ENCODE results near the gene ERO1B.
"Not testable (repeated sequence)": the region's sequence is repeated elsewhere in the genome, so short reads cannot be mapped to it uniquely, and the experiment has no call there.

Gene ERO1B

DNA sequence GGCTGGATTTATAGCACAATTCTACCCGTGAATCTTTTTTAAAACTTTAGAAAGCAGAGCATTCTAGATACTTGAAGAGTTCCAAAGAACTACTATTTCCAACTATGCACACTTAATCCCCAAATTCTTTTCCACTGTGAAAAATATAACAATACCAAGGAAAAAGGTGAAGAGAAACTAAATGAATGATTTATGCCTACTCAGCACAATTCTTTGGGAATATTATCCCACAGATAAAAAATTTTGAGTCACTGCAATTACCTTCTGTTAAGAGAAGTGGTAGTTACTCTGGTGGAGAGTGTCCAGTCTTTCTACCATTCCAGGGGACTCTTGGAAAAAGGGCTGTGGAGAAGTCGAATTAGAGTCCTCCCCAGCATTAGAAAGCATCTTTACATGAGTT lies 39.2 kb downstream of the ERO1B start:
- no peak for DNase-seq

DNA sequence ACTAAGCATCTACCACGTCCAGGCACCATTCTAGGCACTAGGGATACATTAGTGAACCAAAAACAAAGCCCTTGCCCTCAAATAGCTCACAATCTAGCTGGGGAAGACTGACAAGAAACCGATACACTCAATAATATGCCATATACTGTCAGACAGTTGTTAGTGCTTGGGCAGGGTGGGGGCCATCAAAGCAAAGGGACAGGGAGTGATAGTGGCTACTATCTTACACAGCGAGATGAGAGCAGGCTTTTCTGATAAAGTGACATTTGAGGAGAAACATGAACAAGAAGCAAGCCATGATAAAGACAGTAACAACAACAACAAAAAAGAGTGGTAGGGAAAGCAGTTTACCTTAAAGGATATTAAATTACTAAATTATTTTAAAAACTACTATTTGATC lies 41.1 kb downstream of the ERO1B start:
- no peak for DNase-seq

DNA sequence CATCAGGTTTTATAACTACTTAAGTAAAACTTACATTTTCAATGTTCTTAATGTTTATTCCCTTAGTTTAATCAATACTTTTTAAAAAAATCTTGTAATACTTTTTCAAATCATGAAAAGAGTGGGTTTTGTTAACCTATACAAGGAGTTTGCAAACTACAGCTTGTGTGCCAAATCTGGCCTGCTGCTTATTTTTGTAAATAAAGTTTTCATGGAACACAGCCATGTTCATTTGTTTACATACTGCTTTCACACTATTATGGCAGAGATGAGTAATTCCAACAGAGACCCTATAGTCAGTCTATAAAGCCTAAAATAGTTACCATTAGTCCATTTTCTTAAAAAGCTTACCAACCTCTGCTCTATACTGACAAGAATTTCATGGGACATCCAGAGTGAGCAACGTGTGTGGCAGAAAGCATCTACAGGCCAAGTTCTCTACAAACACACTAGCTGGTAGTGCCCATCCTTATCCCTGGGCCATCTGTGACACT lies 42.6 kb downstream of the ERO1B start:
- no peak for DNase-seq

DNA sequence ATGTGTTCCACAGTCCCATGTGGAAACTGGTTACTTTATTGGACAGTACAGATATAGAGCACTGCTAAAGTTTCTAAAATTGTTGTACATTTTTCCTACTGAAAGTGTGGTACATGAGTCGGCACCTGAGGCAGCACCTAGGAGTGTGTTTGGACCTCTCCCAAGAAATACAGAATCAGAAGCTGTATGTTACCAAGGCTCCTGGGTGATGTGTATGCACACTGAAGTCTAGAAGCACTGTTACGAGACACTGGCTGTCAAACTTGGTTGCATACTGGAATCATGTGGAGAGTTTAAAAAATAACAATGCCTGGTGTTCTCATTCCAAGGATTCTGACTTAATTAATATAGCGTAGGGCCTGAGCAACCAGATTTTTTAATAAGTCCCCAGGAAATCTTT lies 46.6 kb downstream of the ERO1B start:
- no peak for DNase-seq

DNA sequence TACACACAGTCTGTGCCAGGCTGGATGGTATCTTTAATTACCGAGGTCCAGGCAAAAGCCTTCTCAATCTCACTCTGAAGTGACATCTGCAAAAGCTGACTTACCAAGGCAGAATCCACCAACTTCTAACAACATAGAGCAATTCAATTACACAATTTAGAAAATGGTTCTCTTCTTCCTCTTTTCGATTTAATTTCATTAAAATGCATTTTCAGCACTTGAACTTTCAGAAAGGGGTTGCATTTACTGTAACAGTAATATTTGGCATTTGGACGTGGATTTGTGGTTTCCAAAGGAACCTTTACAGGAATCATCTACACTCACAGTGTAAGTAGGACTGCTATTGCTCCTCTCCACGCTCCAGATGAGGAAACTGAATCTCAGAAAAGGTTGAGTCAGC lies 53.3 kb downstream of the ERO1B start:
- DNase-seq: no peak

DNA sequence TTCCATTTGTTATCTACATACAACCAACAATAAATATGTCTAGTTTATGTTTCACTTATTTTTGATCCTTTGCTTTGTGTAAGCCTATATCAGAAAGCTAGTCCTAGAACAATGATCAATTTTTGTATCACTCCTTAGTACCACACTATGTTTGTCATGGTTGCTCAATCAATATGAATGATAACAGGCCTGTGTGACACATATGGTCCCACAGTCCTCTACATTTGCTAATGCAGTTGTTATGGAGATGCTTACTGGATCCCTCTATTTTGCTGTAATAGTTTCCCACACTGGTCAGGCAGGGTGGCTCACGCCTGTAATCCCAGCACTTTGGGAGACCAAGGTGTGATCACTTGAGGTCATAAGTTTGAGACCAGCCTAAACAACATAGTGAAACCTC lies 59.1 kb downstream of the ERO1B start:
- DNase-seq: no peak

DNA sequence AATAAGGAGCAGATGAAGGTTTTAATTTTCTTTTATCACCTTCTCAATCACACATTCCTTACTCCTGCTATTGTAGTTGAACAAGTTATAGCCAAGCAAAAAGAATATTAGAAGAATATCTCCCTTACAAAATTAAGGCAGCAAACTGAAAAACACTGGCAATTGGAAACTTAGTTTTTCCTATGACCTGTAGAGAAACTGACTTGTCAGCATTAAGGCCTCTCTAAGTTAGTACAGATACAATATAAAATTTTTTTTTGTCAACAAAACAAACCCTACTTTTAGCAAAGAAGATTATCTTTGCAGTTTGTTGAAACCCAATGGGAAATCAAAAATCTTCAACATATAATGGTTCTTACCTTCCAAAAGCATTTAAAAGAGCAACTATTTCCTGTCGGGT lies 61.3 kb downstream of the ERO1B start:
- no peak for DNase-seq

DNA sequence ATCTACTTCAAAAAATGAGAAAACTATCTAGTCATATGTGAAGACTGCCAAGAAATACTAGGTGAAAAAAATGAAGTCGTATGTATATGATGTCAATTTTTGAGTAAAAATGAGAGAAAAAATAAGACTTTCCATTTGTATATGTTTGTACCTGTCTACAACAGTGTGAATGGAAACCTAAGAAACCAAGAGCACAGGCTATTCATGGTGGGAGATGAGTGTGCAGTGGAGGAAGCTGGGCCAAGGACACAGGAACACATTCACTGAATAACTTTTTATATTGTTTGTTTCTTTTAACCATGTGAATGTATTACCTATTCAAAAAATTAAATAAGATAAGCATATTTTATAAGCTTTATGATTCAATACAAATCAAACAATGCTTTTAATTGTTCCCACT lies 67.0 kb downstream of the ERO1B start:
- no peak for DNase-seq

DNA sequence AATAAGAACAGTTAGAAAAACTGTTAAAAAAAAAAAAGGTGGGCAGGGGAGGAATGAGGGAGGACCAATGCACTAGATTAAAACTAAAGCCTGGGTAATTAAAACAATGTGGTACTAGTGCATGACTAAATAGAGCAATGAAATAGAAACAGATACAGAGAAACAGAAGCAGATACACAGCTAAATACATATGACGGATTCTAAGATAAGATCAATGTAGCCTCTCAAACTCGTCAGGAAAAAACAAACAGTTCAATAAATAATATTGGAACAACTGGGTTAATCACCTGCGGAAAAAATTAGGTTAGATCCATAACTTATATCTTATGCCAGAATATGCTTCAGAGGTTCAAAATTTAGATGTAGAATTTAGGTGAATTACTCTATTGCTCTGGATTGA lies 68.2 kb downstream of the ERO1B start:
- no peak for DNase-seq

DNA sequence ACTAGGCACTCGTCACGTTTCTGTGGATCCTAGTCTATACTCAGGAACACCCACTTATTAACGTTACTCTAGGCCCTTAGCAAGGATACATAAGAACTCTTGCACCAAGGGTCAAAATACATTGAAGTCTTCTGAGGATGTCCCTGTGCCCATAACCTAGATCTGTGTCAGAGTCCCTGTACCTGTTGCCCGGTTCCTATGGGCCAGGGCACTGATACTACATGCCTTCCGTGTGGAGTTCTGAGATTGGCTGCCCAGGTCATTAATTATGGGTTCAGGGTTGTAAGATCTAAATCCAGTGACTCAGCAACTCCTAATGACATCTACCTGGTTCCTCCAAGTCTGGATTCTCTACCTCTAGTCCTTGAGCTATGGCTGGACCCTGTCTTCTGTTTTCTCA lies 69.9 kb downstream of the ERO1B start:
- DNase-seq: no peak

DNA sequence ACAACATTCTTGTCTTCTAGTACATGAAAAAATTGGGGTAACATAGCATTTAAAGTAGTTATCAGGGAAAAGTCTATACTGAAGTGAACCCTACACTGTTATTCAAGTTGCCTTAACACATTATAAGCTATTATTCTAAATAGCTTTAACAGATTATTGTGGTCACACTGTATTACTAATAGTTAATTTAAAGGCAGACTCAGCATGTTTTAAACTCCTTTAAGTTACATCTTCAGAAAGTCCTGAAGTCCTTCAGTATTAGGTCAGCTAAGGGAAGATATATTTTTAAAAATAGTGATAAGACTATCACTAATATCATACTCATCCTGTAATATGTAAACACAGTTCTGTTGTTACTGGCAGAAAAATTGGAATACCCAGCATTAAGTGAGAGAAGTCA lies 72.0 kb downstream of the ERO1B start:
- no peak for DNase-seq

DNA sequence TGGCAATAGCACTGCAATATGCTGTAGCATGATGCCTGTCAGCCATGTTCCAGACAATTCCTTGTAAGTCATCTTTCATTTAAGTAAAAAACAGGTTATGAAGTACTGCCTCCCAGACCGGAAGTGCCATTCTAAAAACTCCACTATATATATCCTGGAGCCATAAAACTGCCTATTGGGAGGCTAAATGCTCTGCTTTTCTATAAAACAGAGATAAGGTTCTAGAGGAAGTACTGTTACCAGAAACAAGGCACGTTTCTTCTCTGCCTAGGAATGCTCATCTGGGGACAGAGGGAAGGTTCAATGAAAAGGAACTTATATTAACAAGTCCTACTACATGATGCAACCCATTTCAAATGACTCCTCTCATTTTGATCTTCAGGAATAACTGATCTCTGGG lies 72.6 kb downstream of the ERO1B start:
- no peak for DNase-seq

DNA sequence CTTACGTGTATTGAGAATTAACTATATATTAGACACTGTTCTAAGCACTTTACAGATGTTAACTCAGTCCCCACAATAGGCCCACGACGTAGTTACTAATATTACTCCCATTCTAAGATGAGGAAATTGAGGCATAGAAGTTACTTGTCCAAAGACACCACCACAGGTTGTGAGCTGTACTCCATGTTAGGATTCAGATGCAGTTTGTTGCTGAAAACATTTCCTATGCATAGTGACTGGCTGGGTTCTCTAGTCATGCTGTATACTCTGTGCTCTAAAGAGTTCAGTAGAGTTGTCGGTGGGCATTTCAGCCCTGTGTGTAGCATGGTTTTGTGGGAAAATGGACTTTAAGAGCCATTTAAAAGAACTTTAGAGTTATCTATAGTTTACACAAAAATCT lies 74.2 kb downstream of the ERO1B start:
- no peak for DNase-seq

DNA sequence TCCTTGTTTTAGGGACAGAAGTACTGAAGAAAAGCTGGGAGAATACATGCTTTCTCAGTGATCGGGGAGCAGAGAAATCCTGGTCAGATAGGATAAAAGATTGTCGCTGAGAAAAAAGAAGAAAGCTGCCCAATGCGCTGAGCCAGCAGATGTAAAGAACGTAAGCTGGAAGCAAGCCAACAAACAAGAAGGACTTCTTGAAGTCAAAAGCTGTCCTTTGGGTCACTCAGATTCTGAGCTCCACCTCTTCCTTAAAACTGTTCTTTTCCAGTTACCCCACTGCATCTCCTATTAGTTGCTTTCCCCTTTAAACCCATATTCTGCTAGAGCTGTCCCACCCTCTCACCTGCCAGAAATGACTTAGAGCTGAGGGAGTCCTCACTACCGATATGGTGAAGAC lies 74.6 kb downstream of the ERO1B start:
- DNase-seq: no peak

DNA sequence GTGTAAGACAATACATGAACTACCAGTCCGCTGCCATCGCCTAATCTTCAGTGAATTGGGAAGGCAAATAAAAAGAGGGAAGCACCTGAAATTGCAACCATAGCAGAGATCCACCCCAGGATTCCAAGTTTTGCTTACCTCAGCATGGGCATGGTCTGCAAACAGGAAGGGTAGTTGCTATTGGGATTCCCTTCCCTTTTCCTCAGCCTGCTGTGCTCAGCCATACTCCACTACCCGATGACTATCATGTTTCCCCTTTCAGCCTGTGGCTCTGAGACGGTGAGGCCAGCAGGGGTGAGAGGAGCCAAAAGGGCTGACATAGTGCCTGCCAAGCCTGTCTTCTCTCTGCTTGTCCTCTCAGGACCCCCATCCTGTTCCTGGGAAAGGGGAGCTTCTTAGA lies 75.2 kb downstream of the ERO1B start:
- peak; percentile 34 for DNase-seq

DNA sequence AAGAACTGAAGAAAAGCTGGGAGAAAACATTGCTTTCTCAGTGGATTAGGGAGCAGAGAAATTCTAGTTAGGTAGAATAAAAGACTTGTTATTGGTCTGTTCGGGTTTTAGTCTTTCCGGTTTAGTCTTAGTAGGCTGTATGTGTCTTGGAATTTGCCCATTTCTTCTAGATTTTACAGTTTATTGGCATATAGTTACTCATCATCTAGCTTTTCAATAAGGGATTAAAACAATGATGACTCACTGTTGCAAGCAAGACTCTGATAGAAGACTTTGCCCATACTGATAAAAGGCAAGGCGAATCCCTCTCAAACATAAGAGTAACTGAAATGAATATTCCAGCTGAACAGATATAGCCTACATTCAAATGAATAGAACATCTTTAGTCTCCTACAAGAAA lies 77.1 kb downstream of the ERO1B start:
- DNase-seq: no peak

DNA sequence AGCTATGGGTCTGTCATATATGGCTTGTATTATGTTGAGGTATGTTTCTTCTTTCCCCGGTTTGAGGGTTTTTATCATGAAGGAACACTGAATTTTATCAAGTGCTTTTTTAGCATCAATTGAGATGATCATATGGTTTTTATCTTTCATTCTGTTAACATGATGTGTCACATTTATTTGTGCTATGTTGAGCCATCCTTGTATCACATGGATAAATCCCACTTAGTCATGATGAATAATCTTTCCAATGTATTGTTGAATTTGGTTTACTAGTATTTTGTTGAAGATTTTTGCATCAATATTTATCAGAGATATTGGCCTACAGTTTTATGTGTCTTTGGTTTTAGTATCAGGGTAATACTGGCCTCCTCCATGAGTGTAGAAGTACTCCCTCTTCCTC lies 77.7 kb downstream of the ERO1B start:
- DNase-seq: no peak

DNA sequence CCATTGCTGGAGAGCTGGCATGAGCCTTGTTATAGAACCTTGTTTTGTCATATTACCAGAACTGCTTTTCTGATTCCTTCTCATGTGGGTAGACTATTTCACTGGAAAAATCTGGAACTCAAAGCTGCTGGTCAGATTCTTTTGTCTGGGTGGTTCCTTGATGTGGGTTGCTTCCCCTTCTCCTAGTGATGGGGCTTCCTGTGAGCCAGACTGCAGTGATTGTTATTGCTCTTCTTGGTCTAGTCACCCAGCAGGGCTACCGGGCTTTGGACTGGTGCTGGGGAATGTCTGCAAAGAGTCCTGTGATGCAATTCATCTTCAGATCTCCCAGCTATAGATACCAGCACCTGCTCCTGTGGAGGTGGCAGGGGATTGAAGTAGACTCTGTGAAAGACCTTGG lies 80.0 kb downstream of the ERO1B start:
- no peak for DNase-seq

DNA sequence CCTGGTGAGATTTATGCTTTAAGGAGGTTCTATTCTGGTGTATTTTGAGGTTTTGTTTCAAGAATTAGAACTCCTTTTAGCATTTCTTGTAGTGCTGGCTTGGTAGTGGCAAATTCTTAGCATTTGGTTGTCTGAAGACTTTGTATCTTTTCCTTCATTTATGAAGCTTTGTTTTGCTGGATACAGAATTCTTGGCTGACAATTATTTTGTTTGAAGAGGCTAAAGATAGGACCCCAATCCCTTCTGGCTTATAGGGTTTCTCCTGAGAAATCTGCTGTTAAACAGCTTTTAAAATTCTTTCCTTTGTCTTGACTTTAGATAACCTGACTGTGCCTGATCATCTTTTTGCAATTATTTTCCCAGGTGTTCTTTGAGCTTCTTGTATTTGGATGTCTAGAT lies 80.8 kb downstream of the ERO1B start:
- no peak for DNase-seq

DNA sequence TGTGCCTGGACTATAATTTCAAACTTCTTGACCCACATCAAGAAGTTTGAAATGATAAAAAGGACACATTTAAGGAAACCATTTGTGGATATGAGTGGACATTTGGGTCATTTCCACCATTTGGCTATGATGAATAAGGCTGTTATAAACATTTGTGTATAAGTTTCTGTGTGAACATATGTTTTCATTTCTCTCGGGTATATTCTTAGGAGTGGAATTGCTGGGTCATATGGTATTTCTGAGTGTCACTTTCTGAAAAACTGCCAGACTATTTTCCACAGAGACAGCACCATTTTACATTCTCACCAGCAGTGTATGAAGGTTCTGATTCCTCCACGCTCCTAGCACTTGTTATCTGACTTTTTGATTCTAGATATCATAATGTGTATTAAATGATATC lies 88.6 kb downstream of the ERO1B start:
- no peak for DNase-seq

DNA sequence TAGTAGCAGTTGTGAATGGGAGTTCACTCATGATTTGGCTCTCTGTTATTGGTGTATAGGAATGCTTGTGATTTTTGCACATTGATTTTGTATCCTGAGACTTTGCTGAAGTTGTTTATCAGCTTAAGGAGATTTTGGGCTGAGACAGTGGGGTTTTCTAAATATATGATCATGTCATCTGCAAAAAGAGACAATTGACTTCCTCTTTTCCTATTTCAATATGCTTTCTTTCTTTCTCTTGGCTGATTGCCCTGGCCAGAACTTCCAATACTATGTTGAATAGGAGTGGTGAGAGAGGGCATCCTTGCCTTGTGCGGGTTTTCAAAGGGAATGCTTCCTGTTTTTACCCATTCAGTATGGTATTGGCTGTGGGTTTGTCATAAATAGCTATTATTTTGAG lies 93.7 kb downstream of the ERO1B start:
- DNase-seq: not testable (repeated sequence)

DNA sequence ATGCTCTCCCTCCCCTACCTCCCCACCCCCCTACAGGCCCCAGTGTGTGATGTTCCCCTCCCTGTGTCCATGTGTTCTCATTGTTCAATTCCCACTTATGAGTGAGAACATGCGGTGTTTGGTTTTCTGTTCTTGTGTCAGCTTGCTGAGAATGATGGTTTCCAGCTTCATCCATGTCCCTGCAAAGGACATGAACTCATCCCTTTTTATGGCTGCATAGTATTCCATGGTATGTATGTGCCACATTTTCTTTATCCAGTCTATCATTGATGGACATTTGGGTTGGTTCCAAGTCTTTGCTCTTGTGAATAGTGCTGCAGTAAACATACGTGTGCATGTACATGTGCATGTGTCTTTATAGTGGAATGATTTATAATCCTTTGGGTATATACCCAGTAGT lies 95.3 kb downstream of the ERO1B start:
- not testable (repeated sequence) for DNase-seq

DNA sequence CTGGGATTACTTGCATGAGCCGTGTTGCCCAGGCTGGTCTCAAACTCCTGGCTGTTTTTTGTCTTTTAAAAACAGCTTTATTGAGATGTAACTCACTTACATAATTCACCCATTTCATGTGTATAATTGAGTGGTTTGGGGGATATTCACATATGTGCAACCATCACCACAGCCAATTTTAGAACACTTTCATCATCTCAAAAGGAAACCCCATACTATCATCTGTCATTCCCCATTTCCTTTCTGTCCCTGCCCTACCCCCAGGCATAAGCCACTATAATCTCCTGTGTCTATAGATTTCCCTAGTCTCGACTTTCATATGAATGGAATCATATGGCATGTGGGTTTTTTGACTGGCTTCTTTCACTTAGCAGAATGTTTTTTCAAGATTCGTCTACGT lies 96.1 kb downstream of the ERO1B start:
- DNase-seq: no peak

DNA sequence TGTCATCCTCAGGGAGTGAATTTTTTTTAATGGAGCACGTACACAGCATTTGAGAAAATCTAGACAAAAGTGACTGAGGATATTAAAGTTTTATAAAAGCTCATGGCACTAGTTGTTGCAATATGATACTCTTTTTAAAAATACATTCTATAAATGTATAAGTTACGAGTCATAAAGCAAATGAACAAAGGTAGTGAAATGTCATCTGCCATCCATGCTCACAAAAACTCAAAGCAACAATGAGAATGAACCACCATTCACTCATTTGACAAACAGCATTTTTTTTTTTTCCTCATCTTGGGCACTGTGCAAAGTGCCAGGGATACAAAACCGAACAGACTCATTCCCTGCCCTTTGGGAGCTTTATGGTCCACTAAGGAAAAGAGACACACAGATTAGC lies 100.7 kb downstream of the ERO1B start:
- DNase-seq: no peak

DNA sequence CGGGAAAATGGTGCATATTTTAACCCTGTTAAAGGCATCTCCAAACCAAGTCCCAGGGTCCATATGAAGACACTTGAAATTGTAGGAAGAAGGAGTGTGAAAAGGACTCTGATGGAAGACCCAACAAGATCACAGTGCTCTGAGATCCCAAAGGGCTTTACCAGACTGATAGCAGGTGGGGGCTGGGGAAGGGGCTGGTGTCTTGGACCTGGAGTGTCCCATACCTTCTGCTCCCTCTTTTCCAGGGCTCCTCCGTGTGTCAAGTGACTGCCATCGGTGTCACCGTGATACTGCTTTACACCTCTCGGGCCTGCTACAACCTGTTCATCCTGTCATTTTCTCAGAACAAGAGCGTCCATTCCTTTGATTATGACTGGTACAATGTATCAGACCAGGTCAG lies 102.1 kb downstream of the ERO1B start:
- DNase-seq: no peak

Data from left hindlimb (tissue), 1 donor.